ENCODE data around the gene DCAF8L2. TPM values are rescaled to one million over a fixed set of nuclear protein-coding genes. Genes with fewer than 3 reads are reported as not detected.

DCAF8L2 gene
- total RNA-seq, 4 donors from 2014 or later: not detected

- ATAC-seq (no peak), DNase-seq (no peak)
- Histone ChIP-seq H3K27me3 (no peaks in the 10 kb centered on the region), H3K4me1 (no peaks in the 10 kb centered on the region), H3K9me3 (no peaks in the 10 kb centered on the region), H3K4me3 (no peak overlapping the region), H3K27ac (no peak overlapping the region), H3K36me3 (no peaks in the 10 kb centered on the region)
- intact Hi-C loops (cut with DNase I; ENCODE audit: low total_unique reads) (no loop called here), in situ Hi-C loops (cut with MboI; ENCODE audit: low sequenced_read_pairs in 4 of 4) (no loop called here)
- TF ChIP-seq POLR2A (IDR thresholded peaks at IDR 0.05): no peak
- TF ChIP-seq CTCF (IDR thresholded peaks at IDR 0.05 in 4 of 5, conservative IDR thresholded peaks at IDR 0.05 in 1 of 5): no peak
These were observed 70.7 kb downstream of the DCAF8L2 start for GRCh38 chrX:27660878-27661277.

GRCh38 chrX:27671234-27671633, 81.1 kb downstream of the DCAF8L2 start:
- no peak overlapping the region for H3K27ac ChIP-seq
- intact Hi-C loops (cut with DNase I; ENCODE audit: low total_unique reads) (no loop called here), in situ Hi-C loops (cut with MboI; ENCODE audit: low sequenced_read_pairs in 4 of 4) (no loop called here)
- H3K9me3 ChIP-seq: no peaks in the 10 kb centered on the region
- no peaks in the 10 kb centered on the region for H3K36me3 ChIP-seq
- DNase-seq (no peak), ATAC-seq (no peak)
- no peaks in the 10 kb centered on the region for H3K27me3 ChIP-seq
- TF ChIP-seq CTCF (IDR thresholded peaks at IDR 0.05 in 4 of 5, conservative IDR thresholded peaks at IDR 0.05 in 1 of 5) (no peak), POLR2A (IDR thresholded peaks at IDR 0.05) (no peak)
- H3K4me3 ChIP-seq: no peak overlapping the region
- no peaks in the 10 kb centered on the region for H3K4me1 ChIP-seq

GRCh38 chrX:27674491-27674890, 84.3 kb downstream of the DCAF8L2 start:
- H3K36me3 ChIP-seq: no peaks in the 10 kb centered on the region
- TF ChIP-seq POLR2A (IDR thresholded peaks at IDR 0.05): no peak
- TF ChIP-seq CTCF (IDR thresholded peaks at IDR 0.05 in 4 of 5, conservative IDR thresholded peaks at IDR 0.05 in 1 of 5): no peak
- in situ Hi-C loops (cut with MboI; ENCODE audit: low sequenced_read_pairs in 4 of 4): no loop called here
- DNase-seq (no peak), ATAC-seq (no peak)
- H3K27ac ChIP-seq: no peak overlapping the region
- no peak overlapping the region for H3K4me3 ChIP-seq
- intact Hi-C loops (cut with DNase I; ENCODE audit: low total_unique reads): no loop called here
- H3K9me3 ChIP-seq: no peaks in the 10 kb centered on the region
- H3K4me1 ChIP-seq: no peaks in the 10 kb centered on the region
- no peaks in the 10 kb centered on the region for H3K27me3 ChIP-seq

- in situ Hi-C loops (cut with MboI; ENCODE audit: low sequenced_read_pairs in 4 of 4): no loop called here
- no peak for TF ChIP-seq CTCF (IDR thresholded peaks at IDR 0.05 in 4 of 5, conservative IDR thresholded peaks at IDR 0.05 in 1 of 5)
- no peak for TF ChIP-seq POLR2A (IDR thresholded peaks at IDR 0.05)
- no peaks in the 10 kb centered on the region for H3K9me3 ChIP-seq
- no peaks in the 10 kb centered on the region for H3K36me3 ChIP-seq
- H3K4me1 ChIP-seq: no peaks in the 10 kb centered on the region
- DNase-seq: no peak
- ATAC-seq: no peak
- intact Hi-C loops (cut with DNase I; ENCODE audit: low total_unique reads): no loop called here
- H3K4me3 ChIP-seq: no peak overlapping the region
- no peaks in the 10 kb centered on the region for H3K27me3 ChIP-seq
- H3K27ac ChIP-seq: no peak overlapping the region
These were observed 85.3 kb downstream of the DCAF8L2 start for GRCh38 chrX:27675493-27675892.

GRCh38 chrX:27679281-27679680, 89.1 kb downstream of the DCAF8L2 start:
- Histone ChIP-seq H3K9me3 (no peaks in the 10 kb centered on the region), H3K36me3 (no peaks in the 10 kb centered on the region), H3K4me3 (no peak overlapping the region), H3K27me3 (no peaks in the 10 kb centered on the region), H3K27ac (no peak overlapping the region), H3K4me1 (no peaks in the 10 kb centered on the region)
- DNase-seq (no peak), ATAC-seq (no peak)
- no peak for TF ChIP-seq CTCF (IDR thresholded peaks at IDR 0.05 in 4 of 5, conservative IDR thresholded peaks at IDR 0.05 in 1 of 5)
- no peak for TF ChIP-seq POLR2A (IDR thresholded peaks at IDR 0.05)
- in situ Hi-C loops (cut with MboI; ENCODE audit: low sequenced_read_pairs in 4 of 4) (no loop called here), intact Hi-C loops (cut with DNase I; ENCODE audit: low total_unique reads) (no loop called here)
